Prostate gland (tissue), 2 donors: ENCODE data around the gene LDB1. TPM values are rescaled to one million over a fixed set of nuclear protein-coding genes. Genes with fewer than 3 reads are reported as not detected.

Experiments
- DNase-seq: peaks from one replicate; pipeline ENCODE4 v3.0.0-alpha.2; 2019; ENCODE audit warnings: low spot score
- H3K27ac ChIP-seq, 2 donors: fragments of 200-600 bp; sonication (generic); 2 replicates each; pipeline ENCODE4 v1.5.1; 2017 to 2019
- H3K27me3 ChIP-seq: fragments of 200-600 bp; sonication (generic); replicated peaks from 2 replicates; pipeline ENCODE4 v1.5.1; 2019; ENCODE audit not compliant: insufficient read depth
- H3K36me3 ChIP-seq, 2 donors: fragments of 200-600 bp; sonication (generic); 1 replicate in 1 of 2; 2 replicates in 1 of 2; pipeline versions ENCODE4 v1.5.1 to v1.8.1; 2017 to 2019
- H3K4me1 ChIP-seq: fragments of 200-600 bp; sonication (generic); replicated peaks from 2 replicates; pipeline ENCODE4 v1.5.1; 2019
- H3K4me3 ChIP-seq, 2 donors: fragments of 200-600 bp; sonication (generic); 2 replicates each; pipeline ENCODE4 v1.5.1; 2017 to 2019
- H3K9me3 ChIP-seq: fragments of 200-600 bp; sonication (generic); 2 replicates; pipeline ENCODE4 v1.5.1; 2017
- CTCF ChIP-seq, 4 experiments: fragments of 200-600 bp in 2 of 4; fragments of 450-650 bp in 2 of 4; sonication (generic) in 2 of 4; IDR thresholded peaks; 1 replicate in 3 of 4; 2 replicates in 1 of 4; pipeline ENCODE4 v1.5.1; 2016 to 2019; ENCODE audit warnings: antibody characterized with exemption in 4 of 4, mild to moderate bottlenecking in 2 of 4, moderate library complexity in 2 of 4
- POLR2A ChIP-seq: fragments of 450-650 bp; IDR thresholded peaks from one replicate; pipeline ENCODE4 v1.6.1; 2016; ENCODE audit warnings: antibody characterized with exemption, mild to moderate bottlenecking
- POLR2AphosphoS5 ChIP-seq: sonication (generic); formaldehyde crosslinking; IDR thresholded peaks from one replicate; pipeline ENCODE4 v1.6.1; 2017; ENCODE audit warnings: antibody characterized with exemption
- WGBS: methylation state at CpG from one replicate; pipeline ENCODE4 v1.1.5; 2018; 5-methylcytosine and 5-hydroxymethylcytosine counted together
- intact Hi-C: fragments of 100-400 bp; cut with DNase I; formaldehyde crosslinking; loops from one replicate; pipeline ENCODE4 v1.14.2; 2022
- total RNA-seq, 2 donors: library from RNA; depleted of rRNA; stranded (reverse); fragments of >200 nt; gene quantifications; one replicate each; pipeline ENCODE4 v1.1.0, GENCODE V29; 2016

LDB1 gene
- total RNA-seq, 2 donors from 2014 or later, result 55.0 to 91.5 TPM

- H3K4me1 ChIP-seq, result no peaks in the 10 kb centered on the region
- H3K4me3 ChIP-seq, result no peak overlapping the region
- intact Hi-C loops, result no loop called here
- H3K27me3 ChIP-seq, result no peaks in the 10 kb centered on the region
- peaks cover 0 to 17% of the 10 kb centered on the region in 2 donors for H3K36me3 ChIP-seq
- H3K9me3 ChIP-seq, result no peaks in the 10 kb centered on the region
- TF ChIP-seq POLR2A, result no peak
- no peak for TF ChIP-seq POLR2AphosphoS5
- TF ChIP-seq CTCF (IDR thresholded peaks at IDR 0.05), result no peak
- DNase-seq, result no peak
- WGBS, result 97% methylated on average over 14 of the region's 15 CpGs
- H3K27ac ChIP-seq, result no peak overlapping the region
Measured at GRCh38 chr10:102139281-102140110, 19.3 kb upstream of the LDB1 start.

- no peaks in the 10 kb centered on the region for H3K27me3 ChIP-seq
- DNase-seq, result no peak
- H3K9me3 ChIP-seq, result no peaks in the 10 kb centered on the region
- H3K4me1 ChIP-seq, result peaks cover 8% of the 10 kb centered on the region
- no peak overlapping the region for H3K4me3 ChIP-seq
- 87% methylated on average over 7 of the region's 7 CpGs for WGBS
- no peak for TF ChIP-seq POLR2AphosphoS5
- no peak for TF ChIP-seq POLR2A
- no peak for TF ChIP-seq CTCF (IDR thresholded peaks at IDR 0.05)
- peaks cover 0 to 17% of the 10 kb centered on the region in 2 donors for H3K36me3 ChIP-seq
- intact Hi-C loops, result no loop called here
- no peak overlapping the region for H3K27ac ChIP-seq
Measured at GRCh38 chr10:102135956-102136526, 15.9 kb upstream of the LDB1 start.

DNA sequence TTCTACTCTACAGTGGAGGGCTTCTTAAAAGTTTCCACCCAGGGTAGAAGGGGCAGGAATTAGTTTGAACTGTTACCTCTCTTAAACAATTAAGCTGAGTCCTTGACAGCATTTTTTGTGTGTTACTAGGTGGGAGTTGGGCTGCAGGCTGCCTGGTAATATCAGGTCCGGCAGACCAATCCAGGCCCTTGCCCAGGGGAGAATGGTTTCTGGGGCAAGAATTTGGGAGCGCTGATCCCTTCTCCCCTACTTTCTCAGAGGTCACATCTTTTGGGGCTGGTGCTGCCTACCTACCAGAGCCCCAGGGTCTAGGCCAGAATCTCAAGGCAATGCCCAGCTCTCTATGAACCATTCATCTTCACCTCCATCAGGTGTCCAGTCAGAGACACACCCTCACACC lies 14.2 kb upstream of the LDB1 start:
- TF ChIP-seq CTCF (IDR thresholded peaks at IDR 0.05), result no peak
- no peak for DNase-seq
- H3K27ac ChIP-seq, result no peak overlapping the region
- H3K27me3 ChIP-seq, result no peaks in the 10 kb centered on the region
- peaks cover 8% of the 10 kb centered on the region for H3K4me1 ChIP-seq
- H3K4me3 ChIP-seq, result peak overlapping the region; percentile 85 to 93
- 57% methylated on average over 2 of the region's 2 CpGs for WGBS
- peaks cover 0 to 17% of the 10 kb centered on the region in 2 donors for H3K36me3 ChIP-seq
- intact Hi-C loops, result no loop called here
- no peaks in the 10 kb centered on the region for H3K9me3 ChIP-seq

DNA sequence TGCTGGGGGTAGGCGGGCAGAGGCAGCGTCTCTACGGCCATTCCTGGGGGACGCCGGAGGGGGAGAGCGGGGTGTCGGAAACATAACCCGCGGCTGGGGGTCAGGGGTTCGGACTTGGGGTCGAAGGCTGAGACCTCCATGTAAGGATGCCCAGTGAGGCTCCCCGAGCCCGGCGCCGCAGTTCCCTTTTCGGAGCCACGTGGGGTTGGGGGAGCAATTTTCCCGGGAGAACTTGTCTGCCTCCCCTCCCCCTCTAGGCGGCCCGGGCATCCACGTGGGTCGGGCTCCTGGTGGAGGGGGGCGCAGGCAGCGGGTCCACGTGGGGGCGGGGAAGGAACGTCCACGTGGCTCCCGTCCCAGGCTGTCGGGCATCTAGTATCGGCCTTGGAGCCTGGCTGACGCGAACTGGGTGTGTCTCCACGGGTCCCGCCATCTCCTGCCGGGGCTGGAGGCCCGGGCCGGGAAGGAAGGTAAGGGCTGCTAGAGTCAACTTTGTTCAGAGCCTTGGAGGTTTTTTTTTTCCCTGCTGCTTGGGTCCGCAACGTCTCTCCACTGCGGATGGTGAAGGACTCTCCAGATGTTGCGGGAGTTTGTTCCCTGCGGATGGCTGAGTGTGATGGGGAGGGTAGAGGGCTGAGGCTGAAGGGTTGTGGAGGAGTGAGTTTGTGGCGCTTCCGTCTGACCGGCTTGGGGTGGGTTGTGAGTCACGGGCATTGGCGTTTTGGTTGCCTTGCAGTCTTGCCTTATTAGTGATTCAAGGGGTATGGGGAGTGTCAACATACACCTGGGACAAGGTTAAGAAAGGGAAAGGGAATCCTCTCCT lies 13.4 kb upstream of the LDB1 start:
- peak; percentile 51 for DNase-seq
- peaks cover 8% of the 10 kb centered on the region for H3K4me1 ChIP-seq
- WGBS, result 0% methylated on average over 21 of the region's 48 CpGs
- no peaks in the 10 kb centered on the region for H3K27me3 ChIP-seq
- peak overlapping the region; percentile 83 to 84 for H3K27ac ChIP-seq
- peak overlapping the region; percentile 85 to 93 for H3K4me3 ChIP-seq
- peaks cover 0 to 9% of the 10 kb centered on the region in 2 donors for H3K36me3 ChIP-seq
- intact Hi-C loops, result no loop called here
- H3K9me3 ChIP-seq, result no peaks in the 10 kb centered on the region
- TF ChIP-seq POLR2AphosphoS5, result no peak
- peak in 1 of 4 experiments; percentile 3 for TF ChIP-seq CTCF (IDR thresholded peaks at IDR 0.05)
